B cell (primary cell): ENCODE results near the gene RNF4. TPM values are rescaled to one million over a fixed set of nuclear protein-coding genes. Genes with fewer than 3 reads are reported as not detected.

ENCODE experiments used
- ATAC-seq: fragments of 200-7000 bp; cut with Tn5 transposase; one replicate; pipeline ENCODE4 v1.10.0; 2021; ENCODE audit warnings: low read depth, mild to moderate bottlenecking, moderate number of reproducible peaks, moderate library complexity
- CTCF ChIA-PET: fragments of 350-600 bp; sonication (Branson Sonifier 250); formaldehyde crosslinking; loops from one replicate; lab custom pipeline; 2021; ENCODE audit warnings: antibody characterized with exemption, inconsistent platforms; lab: Charles Lee
- POLR2A ChIA-PET: fragments of 350-600 bp; sonication (Branson Sonifier 250); formaldehyde crosslinking; loops from one replicate; lab custom pipeline; 2021; ENCODE audit warnings: antibody characterized with exemption; lab: Charles Lee
- DNase-seq: peaks from one replicate; pipeline ENCODE4 v3.0.0; 2013
- H2AFZ ChIP-seq: 2 replicates; pipeline ENCODE4 v1.6.1; 2012; ENCODE audit warnings: mild to moderate bottlenecking, low read depth, low read length; ENCODE audit not compliant: insufficient read depth, poor library complexity, severe bottlenecking
- H3K27ac ChIP-seq, 2 donors: 1 replicate in 1 of 2; 2 replicates in 1 of 2; pipeline ENCODE4 v1.5.1; 2012 to 2013; ENCODE audit warnings: low read length in 2 of 2, mild to moderate bottlenecking in 2 of 2, moderate library complexity in 1 of 2
- H3K27me3 ChIP-seq, 4 experiments: fragments of 200-600 bp in 1 of 4; sonication (generic) in 1 of 4; replicated peaks in 1 of 4; 1 replicate in 2 of 4; 2 replicates in 2 of 4; pipeline versions ENCODE4 v1.6.1 to v1.7.0; 2013 to 2016; ENCODE audit warnings: low read length in 3 of 4, mild to moderate bottlenecking in 2 of 4, mixed read lengths in 1 of 4, moderate library complexity in 1 of 4; ENCODE audit not compliant: insufficient read depth in 4 of 4, control insufficient read depth in 3 of 4; ENCODE audit errors: control extremely low read depth in 1 of 4
- H3K36me3 ChIP-seq, 2 experiments: replicated peaks in 1 of 2; 1 replicate in 1 of 2; 2 replicates in 1 of 2; pipeline versions ENCODE4 v1.6.1 to v1.7.1; 2013; ENCODE audit warnings: low read length in 1 of 2; ENCODE audit not compliant: insufficient read depth in 2 of 2, control insufficient read depth in 1 of 2; ENCODE audit errors: control extremely low read depth in 1 of 2, extremely low read depth in 1 of 2
- H3K4me1 ChIP-seq, 2 donors: fragments of 200-600 bp in 1 of 2; sonication (generic) in 1 of 2; 1 replicate in 1 of 2; 2 replicates in 1 of 2; pipeline versions ENCODE4 v1.5.1 to v1.6.1; 2013 to 2017; ENCODE audit warnings: low read length in 2 of 2; ENCODE audit not compliant: control insufficient read depth in 2 of 2, insufficient read depth in 2 of 2
- H3K4me2 ChIP-seq: replicated peaks from 2 replicates; pipeline ENCODE3; 2012; ENCODE audit warnings: mild to moderate bottlenecking, low read depth, low read length; ENCODE audit not compliant: poor library complexity, severe bottlenecking
- H3K4me3 ChIP-seq, 5 experiments: fragments of 200-600 bp in 1 of 5; sonication (generic) in 1 of 5; 1 replicate in 3 of 5; 2 replicates in 2 of 5; pipeline versions ENCODE4 v1.5.1 to v1.7.0; 2011 to 2016; ENCODE audit warnings: low read length in 4 of 5, mild to moderate bottlenecking in 4 of 5, low read depth in 2 of 5, control low read depth in 1 of 5, moderate library complexity in 1 of 5; ENCODE audit not compliant: insufficient read depth in 1 of 5; ENCODE audit errors: control extremely low read depth in 1 of 5, extremely low read depth in 1 of 5
- H3K79me2 ChIP-seq: fragments of 200-600 bp; sonication (generic); one replicate; pipeline ENCODE4 v1.6.0; 2016; ENCODE audit warnings: low read length; ENCODE audit not compliant: control insufficient read depth, insufficient read depth
- H3K9ac ChIP-seq: fragments of 200-600 bp; sonication (generic); 2 replicates; pipeline ENCODE4 v1.6.1; 2017; ENCODE audit warnings: mild to moderate bottlenecking, low read length, moderate library complexity
- H3K9me3 ChIP-seq, 3 donors: one replicate each; pipeline versions ENCODE4 v1.6.1 to v1.7.1; 2013; ENCODE audit warnings: low read length in 2 of 3; ENCODE audit not compliant: control insufficient read depth in 2 of 3, insufficient read depth in 1 of 3; ENCODE audit errors: control extremely low read depth in 1 of 3
- H4K20me1 ChIP-seq: 2 replicates; pipeline ENCODE4 v1.6.0; 2012; ENCODE audit warnings: mild to moderate bottlenecking, low read length; ENCODE audit not compliant: insufficient read depth, control insufficient read depth, poor library complexity, severe bottlenecking
- H3K27ac Mint-ChIP-seq: one replicate; pipeline ENCODE4 v1.8.0; 2021; ENCODE audit warnings: mixed read lengths
- H3K27me3 Mint-ChIP-seq: one replicate; pipeline ENCODE4 v1.8.0; 2021; ENCODE audit warnings: mixed read lengths
- H3K4me1 Mint-ChIP-seq: one replicate; pipeline ENCODE4 v1.8.0; 2021; ENCODE audit warnings: mixed read lengths
- H3K4me3 Mint-ChIP-seq: one replicate; pipeline ENCODE4 v1.8.0; 2021; ENCODE audit warnings: mixed read lengths
- H3K9me3 Mint-ChIP-seq: one replicate; pipeline ENCODE4 v1.8.0; 2022; ENCODE audit warnings: mixed read lengths; ENCODE audit not compliant: insufficient read depth
- EZH2 ChIP-seq: IDR thresholded peaks from 2 replicates; pipeline ENCODE4 v1.6.1; 2012; ENCODE audit warnings: borderline replicate concordance, low read depth, mild to moderate bottlenecking, moderate library complexity, low read length; ENCODE audit not compliant: insufficient read depth, poor library complexity, severe bottlenecking
- WGBS: methylation state at CpG from one replicate; pipeline ENCODE4 v1.1.5; 2013; ENCODE audit warnings: missing lambda C conversion rate; ENCODE audit not compliant: insufficient coverage; 5-methylcytosine and 5-hydroxymethylcytosine counted together
- intact Hi-C: fragments of 100-400 bp; cut with micrococcal nuclease; formaldehyde crosslinking; loops from one replicate; pipeline ENCODE4 v1.10.0; 2022
- polyA plus RNA-seq: library from polyadenylated mRNA; depleted of rRNA; stranded (reverse); fragments of >200 nt; gene quantifications from 2 replicates; pipeline ENCODE4 v1.2.3, GENCODE V29; 2012
- total RNA-seq, 2 donors: library from RNA; stranded (reverse); fragments of 120-200 nt in 1 of 2; gene quantifications; 1 replicate in 1 of 2; 2 replicates in 1 of 2; pipeline versions ENCODE4 v1.2.3 to v1.2.4, GENCODE V29; 2013 to 2022
- TF ChIP-seq, protein P1 (sequence below): fragments of 200-600 bp; IDR thresholded peaks from one replicate; pipeline ENCODE4 v1.8.0; 2022; ENCODE audit warnings: antibody characterized with exemption, mild to moderate bottlenecking

Gene RNF4
- total and polyA plus RNA-seq, 2 donors (not counting 1 experiment from before 2014, with no cell fraction given) = 61.8 to 95.2 TPM

GRCh38 chr4:2483237-2483636 is 14.3 kb downstream of the RNF4 start:
- Histone ChIP-seq H3K9me3 (no peaks in the 10 kb centered on the region), H3K4me2 (peak overlapping the region; percentile 64), H3K79me2 (peaks cover 96% of the 10 kb centered on the region), H4K20me1 (peaks cover 97% of the 10 kb centered on the region), H3K27me3 (no peaks in the 10 kb centered on the region), H3K9ac (peak overlapping the region; percentile 30), H3K36me3 (peaks cover 0 to 14% of the 10 kb centered on the region in 2 experiments), H2AFZ (no peak overlapping the region), H3K4me1 (peaks cover 87 to 95% of the 10 kb centered on the region in 2 donors), H3K4me3 (peak overlapping the region in 1 of 5 experiments; percentile 30), H3K27ac (peak overlapping the region; percentile 22 to 84)
- Mint-ChIP-seq H3K4me1 (peaks cover 90% of the 10 kb centered on the region), H3K9me3 (no peaks in the 10 kb centered on the region), H3K4me3 (peak overlapping the region; percentile 81), H3K27ac (peak overlapping the region; percentile 92), H3K27me3 (no peaks in the 10 kb centered on the region)
- WGBS = no CpG with 5 or more reads among the region's 3 CpGs
- ChIA-PET CTCF (interaction anchor here (4.6 kb wide), 1 partner anchor 14 kb away, joined by 29 read pairs; the partner anchor contains the start of gene RNF4), POLR2A (interaction anchor here (1.2 to 2.3 kb wide), 2 partner anchors 14 kb away, joined by 4 to 6 read pairs; partner anchors contain the start of gene RNF4)
- intact Hi-C loops = loop anchor here (10.0 kb wide), 2 partner anchors 362 to 452 kb away; partner anchors contain the start of gene ADD1
- TF ChIP-seq EZH2 = no peak
- TF ChIP-seq, protein P1, sequence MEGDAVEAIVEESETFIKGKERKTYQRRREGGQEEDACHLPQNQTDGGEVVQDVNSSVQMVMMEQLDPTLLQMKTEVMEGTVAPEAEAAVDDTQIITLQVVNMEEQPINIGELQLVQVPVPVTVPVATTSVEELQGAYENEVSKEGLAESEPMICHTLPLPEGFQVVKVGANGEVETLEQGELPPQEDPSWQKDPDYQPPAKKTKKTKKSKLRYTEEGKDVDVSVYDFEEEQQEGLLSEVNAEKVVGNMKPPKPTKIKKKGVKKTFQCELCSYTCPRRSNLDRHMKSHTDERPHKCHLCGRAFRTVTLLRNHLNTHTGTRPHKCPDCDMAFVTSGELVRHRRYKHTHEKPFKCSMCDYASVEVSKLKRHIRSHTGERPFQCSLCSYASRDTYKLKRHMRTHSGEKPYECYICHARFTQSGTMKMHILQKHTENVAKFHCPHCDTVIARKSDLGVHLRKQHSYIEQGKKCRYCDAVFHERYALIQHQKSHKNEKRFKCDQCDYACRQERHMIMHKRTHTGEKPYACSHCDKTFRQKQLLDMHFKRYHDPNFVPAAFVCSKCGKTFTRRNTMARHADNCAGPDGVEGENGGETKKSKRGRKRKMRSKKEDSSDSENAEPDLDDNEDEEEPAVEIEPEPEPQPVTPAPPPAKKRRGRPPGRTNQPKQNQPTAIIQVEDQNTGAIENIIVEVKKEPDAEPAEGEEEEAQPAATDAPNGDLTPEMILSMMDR = no peak
- no peak for ATAC-seq
- no peak for DNase-seq

DNA sequence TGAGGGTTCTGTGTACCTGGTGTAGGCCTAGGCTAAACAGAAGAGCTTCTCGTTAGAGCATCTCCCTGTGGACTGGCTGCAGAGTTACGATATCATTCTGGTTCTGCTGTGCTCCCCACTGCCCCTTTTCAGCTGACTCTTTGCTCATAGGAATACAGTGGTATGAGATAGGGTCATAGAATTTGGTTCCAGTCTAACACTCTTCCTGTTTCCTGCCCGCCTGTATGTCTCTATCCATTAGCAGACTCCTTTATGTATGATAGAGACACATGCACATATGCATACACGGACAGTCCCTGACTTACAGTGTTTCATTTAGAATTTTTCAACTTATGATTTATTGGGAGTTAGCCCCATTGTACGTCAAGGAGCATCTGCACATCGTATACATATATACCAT is 15.3 kb downstream of the RNF4 start:
- H3K27me3 Mint-ChIP-seq = no peaks in the 10 kb centered on the region
- ChIA-PET CTCF (interaction anchor here (0.7 to 5.3 kb wide), 5 partner anchors 12 to 52 kb away, joined by 3 to 29 read pairs (median 16); partner anchors contain the start of genes FAM193A and RNF4), POLR2A (interaction anchor here (1.0 to 2.3 kb wide), 3 partner anchors 12 to 15 kb away, joined by 4 to 6 read pairs (median 4); partner anchors contain the start of gene RNF4)
- Histone ChIP-seq H4K20me1 (peaks cover 97% of the 10 kb centered on the region), H3K4me1 (peaks cover 83 to 93% of the 10 kb centered on the region in 2 donors), H3K9ac (no peak overlapping the region), H3K27ac (peak overlapping the region; percentile 76 to 89), H3K79me2 (peaks cover 96% of the 10 kb centered on the region), H3K4me3 (peak overlapping the region in 1 of 5 experiments; percentile 54), H3K36me3 (peaks cover 0 to 14% of the 10 kb centered on the region in 2 experiments), H3K4me2 (peak overlapping the region; percentile 74), H3K27me3 (no peaks in the 10 kb centered on the region), H2AFZ (no peak overlapping the region), H3K9me3 (no peaks in the 10 kb centered on the region)
- 0% methylated on average over 1 of the region's 6 CpGs for WGBS
- intact Hi-C loops = loop anchor here (10.0 kb wide), 2 partner anchors 361 to 451 kb away; partner anchors contain the start of gene ADD1
- TF ChIP-seq EZH2 = no peak
- TF ChIP-seq, protein P1 = no peak
- H3K27ac Mint-ChIP-seq = peak overlapping the region; percentile 90
- DNase-seq = peak; percentile 39
- H3K4me3 Mint-ChIP-seq = peak overlapping the region; percentile 53
- H3K9me3 Mint-ChIP-seq = no peaks in the 10 kb centered on the region
- peaks cover 86% of the 10 kb centered on the region for H3K4me1 Mint-ChIP-seq
- no peak for ATAC-seq
